Upper lobe of left lung (tissue), 6 donors: ENCODE results near the gene GCM1. TPM values are rescaled to one million over a fixed set of nuclear protein-coding genes. Genes with fewer than 3 reads are reported as not detected.

Experiments used
- ATAC-seq, 2 donors: fragments of 200-7000 bp; cut with Tn5 transposase; one replicate each; pipeline ENCODE4 v1.9.1; 2022; ENCODE audit warnings: mild to moderate bottlenecking in 2 of 2, moderate library complexity in 2 of 2; ENCODE audit not compliant: low FRiP score in 2 of 2
- DNase-seq, 2 donors: peaks; one replicate each; pipeline ENCODE4 v3.0.0-alpha.2; 2019 to 2020
- H3K27ac ChIP-seq, 4 donors: fragments of 200-600 bp; sonication (generic); one replicate each; pipeline ENCODE4 v1.5.1; 2016 to 2019
- H3K27me3 ChIP-seq, 4 donors: fragments of 200-600 bp; sonication (generic); one replicate each; pipeline ENCODE4 v1.5.1; 2017 to 2019
- H3K36me3 ChIP-seq, 4 donors: fragments of 200-600 bp; sonication (generic); one replicate each; pipeline ENCODE4 v1.5.1; 2016 to 2019
- H3K4me1 ChIP-seq, 4 donors: fragments of 200-600 bp; sonication (generic); one replicate each; pipeline ENCODE4 v1.5.1; 2018 to 2019
- H3K4me3 ChIP-seq, 4 donors: fragments of 200-600 bp; sonication (generic); one replicate each; pipeline ENCODE4 v1.5.1; 2017 to 2019; ENCODE audit warnings: mild to moderate bottlenecking in 2 of 4, moderate library complexity in 1 of 4
- H3K9me3 ChIP-seq, 4 donors: fragments of 200-600 bp; sonication (generic); one replicate each; pipeline ENCODE4 v1.5.1; 2018 to 2019
- CTCF ChIP-seq, 6 experiments: fragments of 450-650 bp in 4 of 6; fragments of 200-600 bp in 2 of 6; sonication (generic) in 2 of 6; IDR thresholded peaks; one replicate each; pipeline ENCODE4 v1.5.1; 2016 to 2019; ENCODE audit warnings: antibody characterized with exemption in 6 of 6
- EP300 ChIP-seq, 4 donors: sonication (generic); formaldehyde crosslinking; IDR thresholded peaks; one replicate each; pipeline ENCODE4 v1.5.1; 2017; ENCODE audit warnings: antibody characterized with exemption in 4 of 4, control low read depth in 2 of 4
- POLR2A ChIP-seq, 4 donors: fragments of 450-650 bp; IDR thresholded peaks; one replicate each; pipeline ENCODE4 v1.5.1; 2016 to 2017; ENCODE audit warnings: antibody characterized with exemption in 4 of 4, mild to moderate bottlenecking in 2 of 4
- POLR2AphosphoS5 ChIP-seq, 2 donors: sonication (generic); formaldehyde crosslinking; IDR thresholded peaks; one replicate each; pipeline ENCODE4 v1.5.1; 2017; ENCODE audit warnings: antibody characterized with exemption in 2 of 2
- WGBS, 2 donors: methylation state at CpG; one replicate each; pipeline ENCODE4 v1.1.5; 2017 to 2018; 5-methylcytosine and 5-hydroxymethylcytosine counted together
- total RNA-seq, 6 donors: library from RNA; depleted of rRNA in 4 of 6; stranded (reverse); fragments of >200 nt in 4 of 6; gene quantifications; one replicate each; pipeline versions ENCODE4 v1.1.0 to v1.2.1, GENCODE V29; 2016 to 2021
- donor health status: DM: no; HTN: no; CAD: no; lungs with moderate emphysema.
- donor health status: DM: no; HTN: yes; CAD: no; lungs with severe emphysema.

The GCM1 gene
- total RNA-seq, 6 donors from 2014 or later, result 0.20 to 0.22 TPM; not detected in 4

GRCh38 chr6:53107091-53107490 is 41.5 kb downstream of the GCM1 start:
- no peak for TF ChIP-seq EP300 (IDR thresholded peaks at IDR 0.05)
- TF ChIP-seq CTCF (IDR thresholded peaks at IDR 0.05), result no peak
- no peak for TF ChIP-seq POLR2AphosphoS5 (IDR thresholded peaks at IDR 0.05)
- no peak for TF ChIP-seq POLR2A (IDR thresholded peaks at IDR 0.05)
- no peak overlapping the region for H3K27ac ChIP-seq
- H3K36me3 ChIP-seq, result peaks cover 0 to 13% (median under 1%) of the 10 kb centered on the region in 4 donors
- no peaks in the 10 kb centered on the region for H3K4me1 ChIP-seq
- WGBS, 2 donors, result 96 to 99% methylated on average over 4 of the region's 4 CpGs
- ATAC-seq (no peak), DNase-seq (no peak)
- no peak overlapping the region for H3K4me3 ChIP-seq
- no peaks in the 10 kb centered on the region for H3K27me3 ChIP-seq
- no peaks in the 10 kb centered on the region for H3K9me3 ChIP-seq

GRCh38 chr6:53104916-53105315 is 43.7 kb downstream of the GCM1 start:
- no peak for TF ChIP-seq POLR2A (IDR thresholded peaks at IDR 0.05)
- TF ChIP-seq CTCF (IDR thresholded peaks at IDR 0.05), result no peak
- TF ChIP-seq POLR2AphosphoS5 (IDR thresholded peaks at IDR 0.05), result no peak
- no peak for TF ChIP-seq EP300 (IDR thresholded peaks at IDR 0.05)
- H3K36me3 ChIP-seq, result peaks cover 11 to 34% (median 16%) of the 10 kb centered on the region in 4 donors
- ATAC-seq (no peak), DNase-seq (no peak)
- H3K4me1 ChIP-seq, result no peaks in the 10 kb centered on the region
- H3K27ac ChIP-seq, result no peak overlapping the region
- no peak overlapping the region for H3K4me3 ChIP-seq
- H3K27me3 ChIP-seq, result no peaks in the 10 kb centered on the region
- H3K9me3 ChIP-seq, result no peaks in the 10 kb centered on the region

- H3K36me3 ChIP-seq, result peaks cover 11 to 40% (median 17%) of the 10 kb centered on the region in 4 donors
- TF ChIP-seq POLR2A (IDR thresholded peaks at IDR 0.05) (no peak), POLR2AphosphoS5 (IDR thresholded peaks at IDR 0.05) (no peak), CTCF (IDR thresholded peaks at IDR 0.05) (no peak), EP300 (IDR thresholded peaks at IDR 0.05) (no peak)
- no peaks in the 10 kb centered on the region for H3K27me3 ChIP-seq
- ATAC-seq (no peak), DNase-seq (no peak)
- no peak overlapping the region for H3K4me3 ChIP-seq
- 95 to 96% methylated on average over 3 of the region's 3 CpGs for WGBS, 2 donors
- no peaks in the 10 kb centered on the region for H3K9me3 ChIP-seq
- no peak overlapping the region for H3K27ac ChIP-seq
- H3K4me1 ChIP-seq, result no peaks in the 10 kb centered on the region
Measured at GRCh38 chr6:53103993-53104675, 44.5 kb downstream of the GCM1 start.

- no peak overlapping the region for H3K4me3 ChIP-seq
- H3K4me1 ChIP-seq, result no peaks in the 10 kb centered on the region
- H3K9me3 ChIP-seq, result no peaks in the 10 kb centered on the region
- TF ChIP-seq EP300 (IDR thresholded peaks at IDR 0.05) (no peak), POLR2AphosphoS5 (IDR thresholded peaks at IDR 0.05) (no peak), CTCF (IDR thresholded peaks at IDR 0.05) (no peak), POLR2A (IDR thresholded peaks at IDR 0.05) (no peak)
- 97 to 100% methylated on average over 2 of the region's 2 CpGs for WGBS, 2 donors
- ATAC-seq (no peak), DNase-seq (no peak)
- peaks cover 37 to 71% (median 47%) of the 10 kb centered on the region in 4 donors for H3K36me3 ChIP-seq
- H3K27ac ChIP-seq, result no peak overlapping the region
- no peaks in the 10 kb centered on the region for H3K27me3 ChIP-seq
Measured at GRCh38 chr6:53101006-53101405, 47.6 kb downstream of the GCM1 start.

GRCh38 chr6:53100561-53100960 is 48.1 kb downstream of the GCM1 start:
- Histone ChIP-seq H3K9me3 (no peaks in the 10 kb centered on the region), H3K27ac (no peak overlapping the region), H3K4me3 (no peak overlapping the region), H3K27me3 (no peaks in the 10 kb centered on the region), H3K36me3 (peaks cover 41 to 75% (median 52%) of the 10 kb centered on the region in 4 donors), H3K4me1 (no peaks in the 10 kb centered on the region)
- ATAC-seq, result no peak
- no peak for DNase-seq
- no peak for TF ChIP-seq CTCF (IDR thresholded peaks at IDR 0.05)
- TF ChIP-seq EP300 (IDR thresholded peaks at IDR 0.05), result no peak
- TF ChIP-seq POLR2AphosphoS5 (IDR thresholded peaks at IDR 0.05), result no peak
- TF ChIP-seq POLR2A (IDR thresholded peaks at IDR 0.05), result no peak
- WGBS, 2 donors, result 27 to 30% methylated on average over 2 of the region's 2 CpGs
